Measurements from ENCODE around the gene CASK. TPM values are rescaled to one million over a fixed set of nuclear protein-coding genes. Genes with fewer than 3 reads are reported as not detected.

CASK gene
- total RNA-seq, 2 experiments from 2014 or later, result 39.9 to 44.6 TPM

DNA sequence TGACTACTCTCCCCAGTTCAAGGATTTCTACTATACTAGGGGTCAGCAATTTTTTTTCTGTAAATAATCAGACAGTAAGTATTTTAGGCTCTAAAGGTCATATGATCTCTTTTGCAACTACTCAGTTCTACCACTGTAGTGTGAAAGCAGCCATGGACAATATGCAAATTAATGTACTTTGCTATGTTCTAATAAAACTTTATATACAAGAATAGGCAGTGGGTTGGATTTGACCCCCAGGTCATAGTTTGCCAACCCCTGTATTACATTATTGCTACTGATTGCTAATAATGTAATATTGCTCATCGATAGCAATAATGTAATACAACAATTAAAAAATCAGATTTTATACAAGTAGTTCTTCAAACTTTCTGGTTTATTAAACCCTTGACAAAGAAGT is 293.8 kb downstream of the CASK start:
- no peak overlapping the region for H3K27ac ChIP-seq (ENCODE audit: low read depth in 1 of 2, low read length in 2 of 2)
- H3K36me3 Mint-ChIP-seq (ENCODE audit: low read depth), result peaks cover 36% of the 10 kb centered on the region
- ChIA-PET CTCF (no interaction called here), POLR2A (no interaction called here)
- H3K9me3 ChIP-seq (ENCODE audit: control insufficient read depth in 1 of 2, insufficient read depth in 1 of 2, low read length in 2 of 2), result no peaks in the 10 kb centered on the region
- no peaks in the 10 kb centered on the region for H3K4me1 Mint-ChIP-seq (ENCODE audit: low read depth)
- no peaks in the 10 kb centered on the region for H3K4me1 ChIP-seq (ENCODE audit: insufficient read depth, low read length)
- DNase-seq (no peak), ATAC-seq (ENCODE audit: poor library complexity) (no peak)
- H3K4me3 ChIP-seq (ENCODE audit: low read length), result no peak overlapping the region
- H3K36me3 ChIP-seq (ENCODE audit: insufficient read depth, low read length), result peaks cover 22% of the 10 kb centered on the region
- no peaks in the 10 kb centered on the region for H3K27me3 ChIP-seq (ENCODE audit: control insufficient read depth in 1 of 2, insufficient read depth in 2 of 2, low read length in 2 of 2)
- no peaks in the 10 kb centered on the region for H3K9me3 Mint-ChIP-seq
- TF ChIP-seq, protein P1, sequence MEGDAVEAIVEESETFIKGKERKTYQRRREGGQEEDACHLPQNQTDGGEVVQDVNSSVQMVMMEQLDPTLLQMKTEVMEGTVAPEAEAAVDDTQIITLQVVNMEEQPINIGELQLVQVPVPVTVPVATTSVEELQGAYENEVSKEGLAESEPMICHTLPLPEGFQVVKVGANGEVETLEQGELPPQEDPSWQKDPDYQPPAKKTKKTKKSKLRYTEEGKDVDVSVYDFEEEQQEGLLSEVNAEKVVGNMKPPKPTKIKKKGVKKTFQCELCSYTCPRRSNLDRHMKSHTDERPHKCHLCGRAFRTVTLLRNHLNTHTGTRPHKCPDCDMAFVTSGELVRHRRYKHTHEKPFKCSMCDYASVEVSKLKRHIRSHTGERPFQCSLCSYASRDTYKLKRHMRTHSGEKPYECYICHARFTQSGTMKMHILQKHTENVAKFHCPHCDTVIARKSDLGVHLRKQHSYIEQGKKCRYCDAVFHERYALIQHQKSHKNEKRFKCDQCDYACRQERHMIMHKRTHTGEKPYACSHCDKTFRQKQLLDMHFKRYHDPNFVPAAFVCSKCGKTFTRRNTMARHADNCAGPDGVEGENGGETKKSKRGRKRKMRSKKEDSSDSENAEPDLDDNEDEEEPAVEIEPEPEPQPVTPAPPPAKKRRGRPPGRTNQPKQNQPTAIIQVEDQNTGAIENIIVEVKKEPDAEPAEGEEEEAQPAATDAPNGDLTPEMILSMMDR (IDR thresholded peaks at IDR 0.05), result no peak
- intact Hi-C loops (cut with DNase I, micrococcal nuclease), result no loop called here
- H3K4me3 Mint-ChIP-seq, result no peak overlapping the region
- H3K27ac Mint-ChIP-seq, result no peak overlapping the region
- H3K27me3 Mint-ChIP-seq, result no peaks in the 10 kb centered on the region

DNA sequence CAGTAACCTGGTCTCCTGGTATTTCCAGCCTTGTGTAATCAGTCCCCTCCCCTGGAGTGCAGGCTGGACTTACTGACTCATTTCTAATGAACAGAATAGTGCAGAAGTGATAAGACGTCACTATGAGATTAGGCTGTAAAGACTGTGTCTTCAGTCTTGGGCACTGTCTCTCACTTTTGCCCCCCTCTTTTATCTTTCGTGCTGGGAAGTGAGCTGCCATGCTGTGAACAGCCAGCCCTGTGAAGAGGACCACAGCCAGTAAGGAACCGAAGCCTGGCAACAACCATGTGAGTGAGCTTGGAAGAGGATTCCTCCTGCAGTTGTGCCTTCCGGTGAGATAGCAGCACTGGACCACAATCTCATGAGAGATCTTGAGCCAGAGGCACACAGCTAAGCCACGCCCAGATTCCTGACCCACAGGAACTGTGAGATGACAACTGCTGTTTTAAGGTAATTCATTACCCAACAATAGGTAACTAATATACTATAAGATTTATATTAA is 302.1 kb downstream of the CASK start:
- DNase-seq (no peak), ATAC-seq (ENCODE audit: poor library complexity) (no peak)
- Histone ChIP-seq H3K27ac (ENCODE audit: low read depth in 1 of 2, low read length in 2 of 2) (no peak overlapping the region), H3K4me1 (ENCODE audit: insufficient read depth, low read length) (no peaks in the 10 kb centered on the region), H3K36me3 (ENCODE audit: insufficient read depth, low read length) (peaks cover 27% of the 10 kb centered on the region), H3K27me3 (ENCODE audit: control insufficient read depth in 1 of 2, insufficient read depth in 2 of 2, low read length in 2 of 2) (no peaks in the 10 kb centered on the region), H3K4me3 (ENCODE audit: low read length) (no peak overlapping the region), H3K9me3 (ENCODE audit: control insufficient read depth in 1 of 2, insufficient read depth in 1 of 2, low read length in 2 of 2) (no peaks in the 10 kb centered on the region)
- Mint-ChIP-seq H3K36me3 (ENCODE audit: low read depth) (peaks cover 25% of the 10 kb centered on the region), H3K4me3 (no peak overlapping the region), H3K27ac (no peak overlapping the region), H3K27me3 (no peaks in the 10 kb centered on the region), H3K4me1 (ENCODE audit: low read depth) (no peaks in the 10 kb centered on the region), H3K9me3 (no peaks in the 10 kb centered on the region)
- TF ChIP-seq, protein P1 (IDR thresholded peaks at IDR 0.05), result no peak
- POLR2A ChIA-PET, result no interaction called here
- CTCF ChIA-PET, result no interaction called here
- intact Hi-C loops (cut with DNase I, micrococcal nuclease), result no loop called here

DNA sequence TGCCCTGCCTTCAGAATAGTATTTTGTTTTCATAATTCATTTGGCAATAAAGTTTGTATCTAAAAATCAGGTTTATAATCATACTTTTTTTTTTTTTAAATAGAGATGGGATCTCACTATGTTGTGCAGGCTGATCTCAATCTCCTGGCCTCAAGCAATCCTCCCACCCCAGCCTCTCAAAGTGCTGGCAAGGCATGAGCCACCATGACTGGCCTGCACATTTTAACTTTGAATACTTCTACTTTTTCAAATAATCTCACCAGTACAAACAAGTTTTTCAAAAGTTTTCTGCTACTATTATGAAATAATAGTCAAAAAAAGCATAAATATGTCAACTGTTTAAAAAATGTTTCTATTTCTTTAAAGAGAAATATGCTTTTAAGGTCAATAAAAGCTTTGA is 304.1 kb downstream of the CASK start:
- Histone ChIP-seq H3K4me1 (ENCODE audit: insufficient read depth, low read length) (no peaks in the 10 kb centered on the region), H3K4me3 (ENCODE audit: low read length) (no peak overlapping the region), H3K27me3 (ENCODE audit: control insufficient read depth in 1 of 2, insufficient read depth in 2 of 2, low read length in 2 of 2) (no peaks in the 10 kb centered on the region), H3K36me3 (ENCODE audit: insufficient read depth, low read length) (peaks cover 11% of the 10 kb centered on the region), H3K27ac (ENCODE audit: low read depth in 1 of 2, low read length in 2 of 2) (no peak overlapping the region), H3K9me3 (ENCODE audit: control insufficient read depth in 1 of 2, insufficient read depth in 1 of 2, low read length in 2 of 2) (no peaks in the 10 kb centered on the region)
- CTCF ChIA-PET, result no interaction called here
- Mint-ChIP-seq H3K9me3 (no peaks in the 10 kb centered on the region), H3K4me3 (no peak overlapping the region), H3K27ac (no peak overlapping the region), H3K36me3 (ENCODE audit: low read depth) (peaks cover 13% of the 10 kb centered on the region), H3K27me3 (no peaks in the 10 kb centered on the region), H3K4me1 (ENCODE audit: low read depth) (no peaks in the 10 kb centered on the region)
- TF ChIP-seq, protein P1 (IDR thresholded peaks at IDR 0.05), result no peak
- DNase-seq, result no peak
- POLR2A ChIA-PET, result no interaction called here
- no peak for ATAC-seq (ENCODE audit: poor library complexity)
- intact Hi-C loops (cut with DNase I, micrococcal nuclease), result no loop called here
